ENCODE data around the gene MUC6.

GRCh38 chr11:971731-972365, 64.7 kb downstream of the MUC6 start:
- TF ChIP-seq, protein P1, sequence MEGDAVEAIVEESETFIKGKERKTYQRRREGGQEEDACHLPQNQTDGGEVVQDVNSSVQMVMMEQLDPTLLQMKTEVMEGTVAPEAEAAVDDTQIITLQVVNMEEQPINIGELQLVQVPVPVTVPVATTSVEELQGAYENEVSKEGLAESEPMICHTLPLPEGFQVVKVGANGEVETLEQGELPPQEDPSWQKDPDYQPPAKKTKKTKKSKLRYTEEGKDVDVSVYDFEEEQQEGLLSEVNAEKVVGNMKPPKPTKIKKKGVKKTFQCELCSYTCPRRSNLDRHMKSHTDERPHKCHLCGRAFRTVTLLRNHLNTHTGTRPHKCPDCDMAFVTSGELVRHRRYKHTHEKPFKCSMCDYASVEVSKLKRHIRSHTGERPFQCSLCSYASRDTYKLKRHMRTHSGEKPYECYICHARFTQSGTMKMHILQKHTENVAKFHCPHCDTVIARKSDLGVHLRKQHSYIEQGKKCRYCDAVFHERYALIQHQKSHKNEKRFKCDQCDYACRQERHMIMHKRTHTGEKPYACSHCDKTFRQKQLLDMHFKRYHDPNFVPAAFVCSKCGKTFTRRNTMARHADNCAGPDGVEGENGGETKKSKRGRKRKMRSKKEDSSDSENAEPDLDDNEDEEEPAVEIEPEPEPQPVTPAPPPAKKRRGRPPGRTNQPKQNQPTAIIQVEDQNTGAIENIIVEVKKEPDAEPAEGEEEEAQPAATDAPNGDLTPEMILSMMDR (IDR thresholded peaks at IDR 0.05): no peak
- no peak for TF ChIP-seq EP300 (IDR thresholded peaks at IDR 0.05)
